ENCODE results near the gene KATNAL2.

DNA sequence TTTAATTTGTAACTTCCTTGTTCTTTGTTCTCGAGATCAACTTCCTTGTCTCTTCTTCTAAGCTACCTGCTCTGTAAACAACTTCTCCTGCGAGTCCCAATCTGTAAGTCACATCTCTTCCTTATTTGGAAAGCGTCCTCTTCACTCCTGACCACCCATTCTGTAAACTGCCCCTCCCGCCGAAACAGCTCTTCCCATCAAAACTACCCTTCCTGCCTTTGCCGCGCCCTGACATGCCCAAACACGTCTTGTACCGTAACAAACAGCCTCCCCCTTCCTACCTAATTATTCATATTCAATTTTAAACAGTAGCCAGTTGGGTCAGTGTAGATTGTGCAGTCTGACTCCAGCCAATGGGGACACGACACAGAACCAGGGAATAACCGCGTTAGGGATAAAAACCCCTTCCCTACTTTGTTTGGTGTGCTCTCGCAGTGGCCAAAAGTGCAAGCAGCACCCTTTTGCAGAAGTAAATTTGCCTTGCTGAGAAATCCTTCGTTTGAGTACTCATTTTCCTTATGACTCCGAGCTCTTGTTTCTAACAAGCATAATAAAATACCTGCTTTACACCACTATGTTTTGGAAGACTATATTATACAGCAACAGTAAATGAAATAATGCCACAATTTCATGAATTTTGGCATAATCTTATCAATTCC is 39.9 kb upstream of the KATNAL2 start:
- TF ChIP-seq POLR2A (IDR thresholded peaks at IDR 0.05; ENCODE audit: low read depth, low read length): no peak
- no peak for TF ChIP-seq POLR2AphosphoS5 (IDR thresholded peaks at IDR 0.05; ENCODE audit: low read depth, low read length)
- no peak for TF ChIP-seq TAF1 (IDR thresholded peaks at IDR 0.05; ENCODE audit: borderline replicate concordance, low read depth, low read length)
